GM12872 (cell line): ENCODE data around the gene PYGB.

Experiments used
- CTCF ChIP-seq: IDR thresholded peaks from 3 replicates; pipeline ENCODE4 v1.5.1; 2011; ENCODE audit warnings: low read depth, mild to moderate bottlenecking, low read length, moderate library complexity; ENCODE audit not compliant: insufficient read depth

PYGB gene

DNA sequence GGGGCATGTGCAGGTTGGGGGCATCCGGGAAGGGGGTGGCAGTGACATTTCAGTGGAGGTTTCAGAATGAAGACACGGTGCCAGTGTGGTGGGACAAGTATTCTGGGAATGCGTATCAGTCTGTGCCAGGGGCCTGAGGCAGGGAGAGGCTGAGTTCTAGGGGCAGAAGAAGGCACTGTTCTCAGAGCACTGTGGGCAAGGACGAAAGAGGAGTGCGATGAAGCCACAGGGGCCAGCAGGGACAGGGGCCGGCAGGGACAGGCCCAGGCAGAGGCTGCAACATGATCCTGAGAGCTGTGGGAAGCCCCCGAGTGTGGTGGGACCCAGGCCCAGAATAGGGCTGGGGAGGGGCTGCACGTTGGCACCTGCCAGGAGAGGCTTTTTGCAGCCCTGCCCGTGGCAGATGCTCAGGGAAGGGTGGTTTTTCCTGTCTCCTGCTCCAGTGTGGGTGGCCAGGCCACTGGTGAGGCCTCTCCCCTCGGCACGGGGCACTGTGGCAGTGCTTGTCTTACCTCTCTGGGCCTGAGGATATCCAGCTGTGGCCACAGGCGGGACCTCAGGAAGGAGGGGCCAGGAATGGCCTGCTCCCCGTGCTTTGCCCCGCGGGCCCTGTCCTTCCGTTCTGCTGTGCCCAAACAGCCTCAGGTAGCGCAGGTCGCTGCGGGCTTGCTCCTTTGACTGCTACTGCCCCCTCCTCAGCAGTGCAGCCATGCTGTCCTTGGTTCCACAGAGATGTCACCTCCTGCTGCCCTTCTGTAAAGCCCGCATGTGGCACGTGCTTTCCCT is 42.4 kb upstream of the PYGB start:
- TF ChIP-seq CTCF, result no peak

DNA sequence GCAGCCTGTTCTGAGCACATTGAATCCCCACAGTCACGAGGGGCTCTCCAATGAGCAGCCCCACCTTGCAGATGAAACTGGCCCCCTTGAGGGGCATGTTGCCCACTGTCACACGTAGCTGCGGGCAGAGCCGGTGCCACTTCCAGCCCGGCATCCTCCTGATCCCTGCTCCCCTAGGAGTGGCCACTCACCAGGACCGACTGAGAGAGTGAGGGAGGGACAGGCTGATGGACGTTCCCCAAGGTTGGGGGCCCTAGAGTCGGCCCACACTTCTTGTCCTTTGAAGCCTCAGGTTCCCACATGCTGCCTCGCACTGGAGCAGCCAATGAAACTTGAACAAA is 41.9 kb upstream of the PYGB start:
- no peak for TF ChIP-seq CTCF

DNA sequence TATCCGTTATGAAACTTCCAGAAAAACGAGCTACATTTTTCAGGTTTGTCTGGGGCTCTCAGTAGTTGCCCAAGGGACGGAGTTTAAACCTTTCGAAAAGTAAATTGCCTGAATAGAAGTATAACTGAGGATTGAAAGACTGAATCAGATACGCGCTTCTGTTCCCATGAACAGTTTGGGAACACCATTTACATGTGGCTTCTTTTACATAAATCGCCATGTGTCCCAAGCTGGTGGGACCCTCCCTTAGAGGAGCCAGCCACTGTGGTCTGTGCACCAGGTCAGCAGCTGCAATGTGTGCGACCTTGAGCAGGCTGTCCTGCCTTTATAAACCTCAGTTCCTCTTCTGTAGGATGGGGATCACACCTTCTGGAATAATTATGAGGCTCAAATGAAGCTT is 41.3 kb upstream of the PYGB start:
- TF ChIP-seq CTCF, result no peak

- TF ChIP-seq CTCF, result no peak
Observed at GRCh38 chr20:25207149-25207959, 40.5 kb upstream of the PYGB start.

- no peak for TF ChIP-seq CTCF
Observed at GRCh38 chr20:25207960-25208534, 39.8 kb upstream of the PYGB start.

- TF ChIP-seq CTCF, result no peak
Observed at GRCh38 chr20:25209400-25209799, 38.5 kb upstream of the PYGB start.

GRCh38 chr20:25209911-25210310 is 38.0 kb upstream of the PYGB start:
- TF ChIP-seq CTCF, result no peak
